HepG2 (cell line): ENCODE results near the gene SYT1. TPM values are rescaled to one million over a fixed set of nuclear protein-coding genes. Genes with fewer than 3 reads are reported as not detected.

Experiments
- ATAC-seq: fragments of 200-7000 bp; cut with Tn5 transposase; 3 replicates; pipeline ENCODE4 v1.9.1; 2020; ENCODE audit warnings: mild to moderate bottlenecking, moderate library complexity
- BruUV-seq: library from RNA; stranded (reverse); fragments of 400-500 nt; replicated peaks from 2 replicates; lab custom pipeline; 2021; lab: Mats Ljungman, UMichigan
- CTCF ChIA-PET: fragments of 300-600 bp; formaldehyde crosslinking; extraction: SDS; loops from one replicate; lab custom pipeline; 2021; ENCODE audit warnings: low total read pairs, inconsistent platforms, low intra/inter-chr PET ratio; lab: Yijun Ruan, JAX
- POLR2A ChIA-PET: fragments of 350-600 bp; sonication (Branson Sonifier 250); formaldehyde crosslinking; loops from one replicate; lab custom pipeline; 2020; ENCODE audit warnings: antibody characterized with exemption, inconsistent platforms; lab: Yijun Ruan, JAX
- DNase-seq: peaks from one replicate; pipeline ENCODE4 v3.0.0-alpha.2; 2015; ENCODE audit warnings: low spot score
- FAIRE-seq: peaks from 3 replicates; lab custom pipeline; 2011; peaks lifted over from hg19 to GRCh38; lab: Jason Lieb, UNC
- H2AFZ ChIP-seq: one replicate; pipeline ENCODE4 v1.6.1; 2011; ENCODE audit warnings: low read length, inconsistent platforms
- H3K27ac ChIP-seq: fragments of 300-600 bp; 3 replicates; pipeline ENCODE4 v1.8.0; 2011; ENCODE audit warnings: mixed run types, mild to moderate bottlenecking, mixed read lengths, low read length, inconsistent platforms; ENCODE audit not compliant: insufficient read depth; ENCODE audit errors: extremely low read length
- H3K27me3 ChIP-seq, 2 experiments: fragments of 200-600 bp in 1 of 2; 2 replicates in 1 of 2; 3 replicates in 1 of 2; pipeline versions ENCODE4 v1.6.0 to v1.8.0; 2011; ENCODE audit warnings: low read length in 2 of 2, mild to moderate bottlenecking in 2 of 2, moderate library complexity in 2 of 2, inconsistent platforms in 1 of 2; ENCODE audit not compliant: insufficient read depth in 2 of 2, control insufficient read depth in 1 of 2
- H3K36me3 ChIP-seq, 2 experiments: fragments of 200-600 bp in 1 of 2; replicated peaks in 1 of 2; 2 replicates in 1 of 2; 3 replicates in 1 of 2; pipeline versions ENCODE4 v1.5.1 to v1.8.0; 2011; ENCODE audit warnings: low read length in 2 of 2, inconsistent platforms in 1 of 2; ENCODE audit not compliant: insufficient read depth in 2 of 2, control insufficient read depth in 1 of 2
- H3K4me1 ChIP-seq: 2 replicates; pipeline ENCODE4 v1.5.1; 2012; ENCODE audit warnings: low read length, inconsistent platforms; ENCODE audit not compliant: insufficient read depth
- H3K4me2 ChIP-seq: 2 replicates; pipeline ENCODE4 v1.6.0; 2011; ENCODE audit warnings: low read depth, low read length, inconsistent platforms
- H3K4me3 ChIP-seq, 3 experiments: fragments of 200-600 bp in 1 of 3; sonication (generic), shearing (Covaris generic) in 1 of 3; replicated peaks in 1 of 3; 2 replicates each; pipeline ENCODE4 v1.5.1; 2011 to 2016; ENCODE audit warnings: low read length in 3 of 3, inconsistent platforms in 2 of 3, low read depth in 2 of 3, mild to moderate bottlenecking in 2 of 3, control low read depth in 1 of 3, mixed read lengths in 1 of 3; ENCODE audit not compliant: insufficient read depth in 1 of 3
- H3K79me2 ChIP-seq: one replicate; pipeline ENCODE4 v1.6.1; 2011; ENCODE audit warnings: low read length, inconsistent platforms; ENCODE audit not compliant: insufficient read depth
- H3K9ac ChIP-seq: 2 replicates; pipeline ENCODE4 v1.6.0; 2011; ENCODE audit warnings: mild to moderate bottlenecking, low read depth, low read length, inconsistent platforms; ENCODE audit not compliant: insufficient read depth
- H3K9me3 ChIP-seq: 2 replicates; pipeline ENCODE4 v1.5.1; 2012; ENCODE audit warnings: mild to moderate bottlenecking, low read length
- H4K20me1 ChIP-seq: 2 replicates; pipeline ENCODE4 v1.6.0; 2011; ENCODE audit warnings: inconsistent platforms, mild to moderate bottlenecking, low read length, moderate library complexity; ENCODE audit not compliant: insufficient read depth
- ATF4 ChIP-seq, 2 experiments: fragments of 450-650 bp in 1 of 2; sonication (generic) in 1 of 2; formaldehyde crosslinking; IDR thresholded peaks; 2 replicates each; pipeline versions ENCODE4 v1.5.0 to v1.8.0; 2020 to 2022; ENCODE audit warnings: mild to moderate bottlenecking in 1 of 2, missing genetic modification reagents in 1 of 2
- CTCF ChIP-seq: sonication (generic); formaldehyde crosslinking; IDR thresholded peaks from 2 replicates; pipeline ENCODE4 v1.5.0; 2020; ENCODE audit warnings: mild to moderate bottlenecking, missing genetic modification reagents, moderate library complexity
- DMAP1 ChIP-seq: IDR thresholded peaks from 2 replicates; pipeline ENCODE4 v1.6.1; 2016
- HOXA7 ChIP-seq: sonication (generic); formaldehyde crosslinking; IDR thresholded peaks from 2 replicates; pipeline ENCODE4 v1.8.1; 2022; ENCODE audit warnings: mild to moderate bottlenecking, missing genetic modification reagents, moderate library complexity
- SATB2 ChIP-seq: sonication (generic); formaldehyde crosslinking; IDR thresholded peaks from 2 replicates; pipeline ENCODE4 v1.5.0; 2020; ENCODE audit warnings: missing genetic modification reagents
- STAG1 ChIP-seq: sonication (generic); formaldehyde crosslinking; IDR thresholded peaks from 2 replicates; pipeline ENCODE4 v1.4.0; 2020; ENCODE audit warnings: missing genetic modification reagents
- STAT5B ChIP-seq: sonication (generic); formaldehyde crosslinking; IDR thresholded peaks from 2 replicates; pipeline ENCODE4 v1.4.0; 2020; ENCODE audit warnings: missing genetic modification reagents
- ZNF143 ChIP-seq: sonication (generic); formaldehyde crosslinking; IDR thresholded peaks from 2 replicates; pipeline ENCODE4 v1.4.0; 2020; ENCODE audit warnings: missing genetic modification reagents
- ZNF501 ChIP-seq: sonication (generic); formaldehyde crosslinking; IDR thresholded peaks from 2 replicates; pipeline ENCODE4 v1.5.1; 2020; ENCODE audit warnings: mild to moderate bottlenecking, moderate library complexity, missing genetic modification reagents
- ZNF629 ChIP-seq: sonication (generic); formaldehyde crosslinking; conservative IDR thresholded peaks from 2 replicates; pipeline ENCODE4 v1.5.0; 2020; ENCODE audit warnings: missing genetic modification reagents
- ZSCAN29 ChIP-seq: sonication (generic); formaldehyde crosslinking; conservative IDR thresholded peaks from 2 replicates; pipeline ENCODE4 v1.4.0; 2020; ENCODE audit warnings: mild to moderate bottlenecking, missing genetic modification reagents
- WGBS: methylation state at CpG from one replicate; pipeline ENCODE4 v1.1.6; 2017; ENCODE audit warnings: low lambda C conversion rate; 5-methylcytosine and 5-hydroxymethylcytosine counted together
- in situ Hi-C: cut with HindIII; loops from 2 replicates; pipeline ENCODE4 v1.10.0; 2017; ENCODE audit warnings: low pct_unique_long_range_greater_than_20kb; ENCODE audit not compliant: extremely low pct_ligation_motif_present
- intact Hi-C: fragments of 100-400 bp; cut with micrococcal nuclease; formaldehyde crosslinking; loops from one replicate; pipeline ENCODE4 v1.10.0; 2022; ENCODE audit not compliant: unreplicated experiment
- polyA plus RNA-seq, 8 experiments: library from polyadenylated mRNA; depleted of rRNA in 3 of 8; stranded (reverse) in 7 of 8; unstranded in 1 of 8; fragments of >200 nt; fragmentation: Illumina TruSeq in 4 of 8; extraction: Trizol in 4 of 8; gene quantifications; 2 replicates each; pipeline versions ENCODE4 v1.2.1 to v1.2.3, GENCODE V29; 2011 to 2016; ENCODE audit warnings: low read depth in 4 of 8, missing spikeins in 1 of 8, mixed read lengths in 1 of 8; ENCODE audit not compliant: insufficient read depth in 1 of 8
- total RNA-seq, 5 experiments: library from RNA; depleted of rRNA; stranded (reverse); fragments of >200 nt; fragmentation: Illumina TruSeq; extraction: Trizol; gene quantifications; 2 replicates each; pipeline ENCODE4 v1.2.3, GENCODE V29; 2016; ENCODE audit warnings: low read depth in 1 of 5

The SYT1 gene
- total and polyA plus RNA-seq, 2 of the 13 experiments (the other 11 are each of a cell fraction or from before 2014, with no cell fraction given) = not detected

DNA sequence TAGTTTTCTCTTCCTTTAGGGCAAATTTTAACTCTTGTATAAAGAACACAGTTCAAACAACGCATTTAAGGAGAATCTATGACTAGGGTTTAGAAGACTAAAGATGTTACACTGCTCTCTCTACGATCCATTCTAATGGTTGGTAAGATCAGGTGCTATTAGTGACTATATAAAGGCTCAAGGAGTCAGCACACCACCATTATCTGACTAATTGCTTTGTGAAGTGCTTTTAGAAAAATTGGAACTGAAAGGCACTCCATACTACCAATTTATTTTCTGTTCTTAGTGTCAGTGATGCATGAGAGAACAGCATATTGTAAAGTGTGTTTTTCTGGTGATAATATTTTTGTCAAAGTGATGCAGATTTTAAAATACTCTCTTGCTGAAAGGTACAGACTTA lies 136.8 kb downstream of the SYT1 start:
- in situ Hi-C loops (no loop called here), intact Hi-C loops (no loop called here)
- Histone ChIP-seq H3K27ac (no peak overlapping the region), H3K9ac (no peak overlapping the region), H3K36me3 (no peaks in the 10 kb centered on the region), H3K4me3 (no peak overlapping the region), H3K4me1 (no peaks in the 10 kb centered on the region), H3K9me3 (no peaks in the 10 kb centered on the region), H3K4me2 (no peak overlapping the region)
- ATAC-seq = no peak
- POLR2A ChIA-PET = no interaction called here
- BruUV-seq = no TSS peak
- TF ChIP-seq SATB2 (no peak), ATF4 (CRISPR knock-in tag; IDR thresholded peaks at IDR 0.05) (no peak), ZNF501 (CRISPR knock-in tag) (no peak), ZNF629 (no peak), ZSCAN29 (CRISPR knock-in tag) (no peak), ZNF143 (no peak), STAT5B (CRISPR knock-in tag) (no peak), HOXA7 (CRISPR knock-in tag) (no peak)
- TF ChIP-seq, all 625 proteins: peak for 0
- DNase-seq (no peak), FAIRE-seq (no peak)
- WGBS = 7% methylated on average over 2 of the region's 2 CpGs
- Histone ChIP-seq H3K27me3 (no peaks in the 10 kb centered on the region), H2AFZ (no peak overlapping the region), H3K79me2 (no peaks in the 10 kb centered on the region), H4K20me1 (no peaks in the 10 kb centered on the region)
- CTCF ChIA-PET = no interaction called here

DNA sequence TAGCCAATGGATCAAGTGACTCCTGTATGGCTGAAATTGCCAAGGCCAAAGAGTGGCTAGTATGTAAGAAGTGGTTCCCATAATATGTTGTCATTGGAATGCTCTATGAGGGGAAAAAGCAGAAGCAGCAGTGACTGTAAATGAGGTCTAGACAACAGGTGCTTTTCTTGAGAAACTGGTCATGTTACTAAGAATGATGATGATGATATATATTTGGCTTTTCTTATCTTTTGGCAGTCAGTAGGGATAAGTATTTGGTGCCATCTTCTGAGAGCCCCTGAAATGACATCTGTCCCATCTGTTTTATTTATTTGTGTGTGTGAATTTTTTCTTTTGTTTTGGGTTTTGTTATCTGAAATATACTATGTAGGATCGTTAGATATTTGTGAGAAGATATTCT lies 141.7 kb downstream of the SYT1 start:
- no peak for DNase-seq
- Histone ChIP-seq H3K79me2 (no peaks in the 10 kb centered on the region), H3K9ac (no peak overlapping the region), H3K4me3 (no peak overlapping the region), H3K27ac (no peak overlapping the region), H3K4me1 (no peaks in the 10 kb centered on the region), H2AFZ (no peak overlapping the region), H3K27me3 (no peaks in the 10 kb centered on the region), H3K4me2 (no peak overlapping the region), H3K36me3 (no peaks in the 10 kb centered on the region), H3K9me3 (no peaks in the 10 kb centered on the region), H4K20me1 (no peaks in the 10 kb centered on the region)
- POLR2A ChIA-PET = no interaction called here
- no peak for ATAC-seq
- BruUV-seq = no TSS peak
- intact Hi-C loops = no loop called here
- FAIRE-seq = no peak
- 0% methylated on average over 1 of the region's 1 CpG for WGBS
- CTCF ChIA-PET = no interaction called here
- in situ Hi-C loops = no loop called here
- TF ChIP-seq STAG1 (CRISPR knock-in tag) (peak; percentile 24; the same call in 1 of the 2 replicates), DMAP1 (CRISPR knock-in tag) (no peak), CTCF (CRISPR knock-in tag) (peak; percentile 8; the same call in 1 of the 2 replicates)
